ENCODE measurements around the gene MINK1.
"Not testable (repeated sequence)": the region's sequence is repeated elsewhere in the genome, so short reads cannot be mapped to it uniquely, and the experiment has no call there.

Gene MINK1

GRCh38 chr17:4863321-4863720, 30.2 kb downstream of the MINK1 start:
- ChIA-PET CTCF (interaction anchor here (1.2 kb wide), 1 partner anchor 296 kb away, joined by 3 read pairs; no protein-coding TSS in a partner anchor), POLR2A (no interaction called here)
- TF ChIP-seq, protein P1, sequence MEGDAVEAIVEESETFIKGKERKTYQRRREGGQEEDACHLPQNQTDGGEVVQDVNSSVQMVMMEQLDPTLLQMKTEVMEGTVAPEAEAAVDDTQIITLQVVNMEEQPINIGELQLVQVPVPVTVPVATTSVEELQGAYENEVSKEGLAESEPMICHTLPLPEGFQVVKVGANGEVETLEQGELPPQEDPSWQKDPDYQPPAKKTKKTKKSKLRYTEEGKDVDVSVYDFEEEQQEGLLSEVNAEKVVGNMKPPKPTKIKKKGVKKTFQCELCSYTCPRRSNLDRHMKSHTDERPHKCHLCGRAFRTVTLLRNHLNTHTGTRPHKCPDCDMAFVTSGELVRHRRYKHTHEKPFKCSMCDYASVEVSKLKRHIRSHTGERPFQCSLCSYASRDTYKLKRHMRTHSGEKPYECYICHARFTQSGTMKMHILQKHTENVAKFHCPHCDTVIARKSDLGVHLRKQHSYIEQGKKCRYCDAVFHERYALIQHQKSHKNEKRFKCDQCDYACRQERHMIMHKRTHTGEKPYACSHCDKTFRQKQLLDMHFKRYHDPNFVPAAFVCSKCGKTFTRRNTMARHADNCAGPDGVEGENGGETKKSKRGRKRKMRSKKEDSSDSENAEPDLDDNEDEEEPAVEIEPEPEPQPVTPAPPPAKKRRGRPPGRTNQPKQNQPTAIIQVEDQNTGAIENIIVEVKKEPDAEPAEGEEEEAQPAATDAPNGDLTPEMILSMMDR (IDR thresholded peaks at IDR 0.05; ENCODE audit: control extremely low read depth, extremely low read depth, low read depth, missing control alignments): no peak
- no peak for DNase-seq (ENCODE audit: extremely low spot score)

DNA sequence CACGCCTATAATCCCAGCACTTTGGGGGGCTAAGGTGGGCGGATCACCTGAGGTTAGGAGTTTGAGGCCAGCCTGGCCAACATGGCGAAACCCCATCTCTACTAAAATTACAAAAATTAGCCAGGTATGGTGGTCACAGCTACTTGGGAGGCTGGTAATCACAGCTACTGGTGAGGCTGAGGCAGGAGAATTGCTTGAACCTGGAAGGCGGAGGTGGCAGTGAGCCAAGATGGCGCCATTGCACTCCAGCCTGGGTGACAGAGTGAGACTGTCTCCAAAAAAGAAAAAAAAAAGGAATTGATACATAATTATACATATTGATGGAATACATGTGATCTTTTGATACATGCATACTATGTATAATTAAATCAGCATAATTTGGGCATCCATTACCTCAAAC, 34.4 kb downstream of the MINK1 start:
- POLR2A ChIA-PET; DNase-seq (ENCODE audit: extremely low spot score): not testable (repeated sequence)
- CTCF ChIA-PET: interaction anchor here (1.1 to 3.9 kb wide), 3 partner anchors 9 to 13 kb away, joined by 3 to 15 read pairs (median 5); no protein-coding TSS in a partner anchor

- POLR2A ChIA-PET; DNase-seq (ENCODE audit: extremely low spot score): not testable (repeated sequence)
- CTCF ChIA-PET: interaction anchor here (0.6 to 3.9 kb wide), 2 partner anchors 12 to 303 kb away, joined by 3 to 15 read pairs; no protein-coding TSS in a partner anchor
These were observed 36.2 kb downstream of the MINK1 start for GRCh38 chr17:4869058-4869998.

- TF ChIP-seq, protein P1 (IDR thresholded peaks at IDR 0.05; ENCODE audit: control extremely low read depth, extremely low read depth, low read depth, missing control alignments): no peak
- DNase-seq (ENCODE audit: extremely low spot score): no peak
- CTCF ChIA-PET: interaction anchor here (0.7 to 1.1 kb wide), 2 partner anchors 18 to 81 kb away, joined by 3 read pairs; no protein-coding TSS in a partner anchor
- POLR2A ChIA-PET: interaction anchor here (0.7 kb wide), 1 partner anchor 91 kb away, joined by 3 read pairs; no protein-coding TSS in a partner anchor
These were observed 37.7 kb downstream of the MINK1 start for GRCh38 chr17:4870855-4871254.

DNA sequence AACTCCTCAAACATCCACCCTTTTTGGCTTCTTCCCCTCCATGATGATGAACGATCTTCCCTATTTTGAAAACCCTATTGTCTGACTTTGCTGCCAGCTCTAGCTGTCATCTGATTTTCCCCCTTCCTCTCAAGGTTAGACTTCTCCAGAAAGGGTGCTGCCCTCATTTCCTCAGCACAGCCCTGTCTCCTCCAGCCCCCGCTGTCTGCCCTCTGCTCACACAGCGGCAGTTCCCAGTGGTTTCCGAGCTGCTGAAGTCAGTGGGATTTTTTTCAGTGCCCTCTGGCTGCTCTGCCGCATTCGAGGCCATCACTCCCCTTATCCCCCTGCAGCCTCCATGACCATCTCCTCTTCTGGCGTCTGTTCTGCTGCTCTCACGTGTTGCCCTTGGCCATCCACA, 39.6 kb downstream of the MINK1 start:
- ChIA-PET CTCF (interaction anchor here (2.3 kb wide), 1 partner anchor 8 kb away, joined by 7 read pairs; no protein-coding TSS in a partner anchor), POLR2A (no interaction called here)
- TF ChIP-seq, protein P1 (IDR thresholded peaks at IDR 0.05; ENCODE audit: control extremely low read depth, extremely low read depth, low read depth, missing control alignments): no peak
- no peak for DNase-seq (ENCODE audit: extremely low spot score)

DNA sequence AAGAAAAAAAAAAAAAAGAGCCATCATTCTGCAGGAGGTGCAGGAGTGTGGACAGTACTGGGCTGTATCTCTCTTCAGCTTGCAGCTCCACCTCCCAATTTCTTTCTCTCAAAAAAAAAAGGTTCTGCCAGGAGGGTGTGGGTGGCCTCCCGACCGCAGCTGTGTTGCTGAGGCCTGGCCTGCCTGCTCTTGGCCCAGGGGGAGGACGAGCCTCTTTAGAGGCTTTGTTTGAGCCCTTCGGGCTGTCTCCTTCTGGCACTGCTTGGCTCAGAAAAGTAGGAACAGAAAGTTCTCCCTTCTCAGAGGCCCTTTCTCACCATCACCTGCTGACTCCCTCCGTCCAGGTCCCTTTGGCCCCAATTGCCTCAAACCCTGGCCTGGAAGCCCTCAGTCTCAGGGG, 43.9 kb downstream of the MINK1 start:
- DNase-seq (ENCODE audit: extremely low spot score): no peak
- ChIA-PET CTCF (no interaction called here), POLR2A (no interaction called here)
- TF ChIP-seq, protein P1 (IDR thresholded peaks at IDR 0.05; ENCODE audit: control extremely low read depth, extremely low read depth, low read depth, missing control alignments): no peak

- ChIA-PET CTCF (interaction anchor here (0.8 to 3.6 kb wide), 3 partner anchors 10 to 89 kb away, joined by 4 to 15 read pairs (median 8); no protein-coding TSS in a partner anchor), POLR2A (no interaction called here)
- TF ChIP-seq, protein P1 (IDR thresholded peaks at IDR 0.05; ENCODE audit: control extremely low read depth, extremely low read depth, low read depth, missing control alignments): no peak
- DNase-seq (ENCODE audit: extremely low spot score): no peak
These were observed 46.5 kb downstream of the MINK1 start for GRCh38 chr17:4879601-4880000.

All from GM10248 (cell line).